AG04450 (cell line): ENCODE measurements around the gene CALM1. TPM values are rescaled to one million over a fixed set of nuclear protein-coding genes. Genes with fewer than 3 reads are reported as not detected.
"Not testable (repeated sequence)": the region's sequence is repeated elsewhere in the genome, so short reads cannot be mapped to it uniquely, and the experiment has no call there.

Experiments used
- CTCF ChIA-PET: fragments of 300-600, 350-600 bp; formaldehyde crosslinking; extraction: SDS; loops from one replicate; lab custom pipeline; 2022; ENCODE audit warnings: antibody characterized with exemption, inconsistent platforms; lab: Charles Lee
- POLR2A ChIA-PET: fragments of 350-600 bp; formaldehyde crosslinking; extraction: SDS; loops from one replicate; lab custom pipeline; 2021; ENCODE audit warnings: antibody characterized with exemption, inconsistent platforms; lab: Yijun Ruan, JAX
- DNase-seq: peaks from one replicate; pipeline ENCODE4 v3.0.0-alpha.2; 2011; ENCODE audit warnings: low read depth, low spot score
- H3K27ac ChIP-seq: one replicate; pipeline ENCODE4 v1.5.1; 2012; ENCODE audit warnings: low read depth, low read length, control low read depth
- H3K27me3 ChIP-seq: one replicate; pipeline ENCODE4 v1.6.0; 2012; ENCODE audit warnings: low read length; ENCODE audit not compliant: control insufficient read depth, insufficient read depth
- H3K4me3 ChIP-seq: 2 replicates; pipeline ENCODE4 v1.5.1; 2011; ENCODE audit warnings: mild to moderate bottlenecking, low read depth, low read length, control low read depth
- H3K9me3 ChIP-seq: 2 replicates; pipeline ENCODE4 v1.5.1; 2012; ENCODE audit warnings: low read length; ENCODE audit not compliant: control insufficient read depth, insufficient read depth
- polyA plus RNA-seq: library from polyadenylated mRNA; depleted of rRNA; stranded (reverse); fragments of >200 nt; gene quantifications from 2 replicates; pipeline ENCODE4 v1.2.3, GENCODE V29; 2011
- TF ChIP-seq, protein P1 (sequence below): IDR thresholded peaks from 2 replicates; pipeline ENCODE4 v1.5.1; 2011; ENCODE audit warnings: low read depth, low read length, control low read depth, inconsistent platforms

CALM1 gene
- polyA plus RNA-seq, 1 experiment: 549 TPM

DNA sequence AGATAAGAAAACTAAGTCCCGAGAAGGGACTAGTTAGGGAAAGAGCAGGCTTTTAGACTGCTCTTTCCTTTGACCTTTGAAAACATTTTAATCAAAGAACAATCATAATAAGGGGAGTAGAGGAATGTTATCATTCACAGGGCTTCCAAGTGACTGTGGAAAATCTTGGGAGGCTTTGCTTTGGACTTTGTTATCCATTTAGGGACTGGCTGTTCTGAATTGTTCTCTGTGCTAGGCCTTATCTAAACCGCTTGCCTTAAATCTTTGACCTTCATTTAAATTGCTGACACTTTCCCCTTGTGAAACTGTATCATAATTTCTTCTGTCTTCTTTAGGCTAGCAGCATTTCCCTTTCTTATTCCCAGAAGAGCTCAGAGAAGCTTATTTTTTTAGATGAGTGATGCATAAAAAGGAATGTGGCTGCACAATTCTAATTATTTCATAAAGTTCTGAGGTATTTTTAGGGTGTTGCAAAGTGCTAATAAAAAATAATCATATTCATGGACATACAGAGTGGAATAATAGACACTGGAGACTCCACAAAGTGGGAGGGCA lies 9.5 kb upstream of the CALM1 start:
- H3K27me3 ChIP-seq: no peaks in the 10 kb centered on the region
- TF ChIP-seq, protein P1, sequence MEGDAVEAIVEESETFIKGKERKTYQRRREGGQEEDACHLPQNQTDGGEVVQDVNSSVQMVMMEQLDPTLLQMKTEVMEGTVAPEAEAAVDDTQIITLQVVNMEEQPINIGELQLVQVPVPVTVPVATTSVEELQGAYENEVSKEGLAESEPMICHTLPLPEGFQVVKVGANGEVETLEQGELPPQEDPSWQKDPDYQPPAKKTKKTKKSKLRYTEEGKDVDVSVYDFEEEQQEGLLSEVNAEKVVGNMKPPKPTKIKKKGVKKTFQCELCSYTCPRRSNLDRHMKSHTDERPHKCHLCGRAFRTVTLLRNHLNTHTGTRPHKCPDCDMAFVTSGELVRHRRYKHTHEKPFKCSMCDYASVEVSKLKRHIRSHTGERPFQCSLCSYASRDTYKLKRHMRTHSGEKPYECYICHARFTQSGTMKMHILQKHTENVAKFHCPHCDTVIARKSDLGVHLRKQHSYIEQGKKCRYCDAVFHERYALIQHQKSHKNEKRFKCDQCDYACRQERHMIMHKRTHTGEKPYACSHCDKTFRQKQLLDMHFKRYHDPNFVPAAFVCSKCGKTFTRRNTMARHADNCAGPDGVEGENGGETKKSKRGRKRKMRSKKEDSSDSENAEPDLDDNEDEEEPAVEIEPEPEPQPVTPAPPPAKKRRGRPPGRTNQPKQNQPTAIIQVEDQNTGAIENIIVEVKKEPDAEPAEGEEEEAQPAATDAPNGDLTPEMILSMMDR: no peak
- no peaks in the 10 kb centered on the region for H3K9me3 ChIP-seq
- POLR2A ChIA-PET: no interaction called here
- H3K27ac ChIP-seq: no peak overlapping the region
- DNase-seq: no peak
- no peak overlapping the region for H3K4me3 ChIP-seq
- CTCF ChIA-PET: interaction anchor here (1.2 kb wide), 1 partner anchor 371 kb away, joined by 3 read pairs; no protein-coding TSS in a partner anchor

DNA sequence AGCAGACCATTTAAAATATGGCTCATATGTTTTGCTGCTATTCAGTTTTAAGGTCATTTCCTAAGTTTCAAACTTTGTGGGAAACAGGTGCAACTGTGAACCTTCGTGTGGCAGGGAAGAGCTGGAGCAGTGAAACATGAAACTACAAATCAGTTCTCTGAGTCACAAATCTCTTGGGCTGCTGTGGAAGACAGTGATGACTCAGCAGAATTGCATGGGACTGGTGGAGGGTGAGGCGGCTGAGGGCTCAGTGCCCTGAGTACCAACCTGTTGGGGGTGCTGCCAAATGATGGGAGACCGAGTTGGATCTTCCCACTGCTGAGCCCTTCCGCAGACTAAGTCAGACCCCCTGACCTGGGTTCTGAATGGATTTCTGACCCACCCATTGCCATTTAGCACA lies 8.4 kb upstream of the CALM1 start:
- Histone ChIP-seq H3K9me3 (no peaks in the 10 kb centered on the region), H3K27me3 (no peaks in the 10 kb centered on the region), H3K27ac (peak overlapping the region; percentile 65), H3K4me3 (no peak overlapping the region)
- peak; percentile 57 for DNase-seq
- POLR2A ChIA-PET: interaction anchor here (1.1 kb wide), 1 partner anchor 9 kb away, joined by 14 read pairs; the partner anchor contains the start of gene CALM1
- TF ChIP-seq, protein P1: no peak
- CTCF ChIA-PET: interaction anchor here (3.5 kb wide), 1 partner anchor 370 kb away, joined by 12 read pairs; no protein-coding TSS in a partner anchor

DNA sequence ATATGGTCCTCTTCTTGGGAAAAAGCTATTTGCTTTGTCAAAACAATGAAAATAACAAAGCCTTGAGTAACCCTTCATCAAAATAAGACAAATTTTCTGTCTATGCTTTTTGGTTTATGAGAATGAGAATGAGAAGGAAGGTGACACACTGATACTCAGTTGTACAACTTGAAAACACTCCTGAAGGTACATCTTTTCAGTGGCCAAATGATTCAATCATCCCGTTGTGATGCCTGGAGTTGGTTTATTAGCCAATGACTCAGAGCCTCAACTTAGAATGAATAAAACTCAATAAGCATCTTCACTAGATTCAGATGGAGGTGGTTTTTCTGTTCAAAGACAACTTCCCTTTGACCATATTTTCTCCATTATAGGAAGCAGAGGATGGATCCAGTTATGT lies 7.8 kb upstream of the CALM1 start:
- CTCF ChIA-PET: interaction anchor here (3.5 kb wide), 1 partner anchor 370 kb away, joined by 12 read pairs; no protein-coding TSS in a partner anchor
- Histone ChIP-seq H3K4me3 (no peak overlapping the region), H3K9me3 (no peaks in the 10 kb centered on the region), H3K27ac (peak overlapping the region; percentile 65), H3K27me3 (no peaks in the 10 kb centered on the region)
- DNase-seq: no peak
- POLR2A ChIA-PET: interaction anchor here (0.6 to 1.1 kb wide), 2 partner anchors 8 to 63 kb away, joined by 10 to 14 read pairs; partner anchors contain the start of gene CALM1
- TF ChIP-seq, protein P1: no peak

DNA sequence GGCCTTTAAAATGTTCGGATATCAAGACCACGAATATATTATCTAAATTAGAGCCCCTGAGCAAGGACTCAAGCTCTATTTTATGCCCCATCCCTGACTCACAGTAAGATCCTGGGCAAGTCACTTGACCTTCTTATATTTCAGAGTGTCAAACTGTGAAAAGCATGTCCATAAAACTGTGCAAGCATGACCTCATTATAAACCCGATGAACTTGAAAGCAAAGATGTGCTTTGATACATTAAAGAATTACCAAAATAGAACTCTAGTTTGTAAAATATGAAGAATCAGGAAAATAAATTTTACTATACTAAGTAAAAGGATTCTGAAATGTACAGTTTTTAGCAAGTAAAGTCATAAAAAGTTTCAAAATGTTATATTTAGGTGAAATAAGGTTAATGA lies 2.9 kb upstream of the CALM1 start:
- Histone ChIP-seq H3K27ac (no peak overlapping the region), H3K4me3 (no peak overlapping the region), H3K9me3 (no peaks in the 10 kb centered on the region; the same call in 1 of the 2 replicates), H3K27me3 (no peaks in the 10 kb centered on the region)
- ChIA-PET POLR2A (no interaction called here), CTCF (no interaction called here)
- TF ChIP-seq, protein P1: no peak
- no peak for DNase-seq

DNA sequence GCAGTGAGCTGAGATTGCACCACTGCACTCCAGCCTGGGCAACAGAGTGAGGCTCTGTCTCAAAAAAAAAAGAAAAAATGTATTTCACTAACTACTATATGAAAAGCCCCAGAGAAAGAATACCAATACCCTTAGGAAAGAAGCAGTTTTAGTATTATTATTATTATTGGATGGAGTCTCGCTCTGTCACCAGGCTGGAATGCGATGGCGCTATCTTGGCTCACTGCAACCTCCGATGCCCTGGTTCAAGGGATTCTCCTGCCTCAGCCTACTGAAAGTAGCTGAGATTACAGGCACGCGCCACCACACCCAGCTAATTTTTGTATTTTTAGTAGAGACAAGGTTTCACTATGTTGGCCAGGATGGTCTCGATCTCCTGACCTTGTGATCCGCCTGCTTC lies 2.0 kb upstream of the CALM1 start:
- H3K27ac ChIP-seq, CTCF ChIA-PET, H3K4me3 ChIP-seq, H3K9me3 ChIP-seq, H3K27me3 ChIP-seq, DNase-seq: not testable (repeated sequence)
- POLR2A ChIA-PET: interaction anchor here (0.7 kb wide), 1 partner anchor 11 kb away, joined by 3 read pairs; no protein-coding TSS in a partner anchor
